GM23338 (cell line): ENCODE results near the gene XXYLT1. TPM values are rescaled to one million over a fixed set of nuclear protein-coding genes. Genes with fewer than 3 reads are reported as not detected.

Experiments
- ATAC-seq: fragments of 200-7000 bp; cut with Tn5 transposase; 3 replicates; pipeline ENCODE4 v1.9.1; 2020
- DNase-seq: peaks from one replicate; pipeline ENCODE4 v3.0.0-alpha.2; 2015; ENCODE audit warnings: low spot score
- H2AFZ ChIP-seq: fragments of 200-600 bp; sonication (generic); 2 replicates; pipeline ENCODE4 v1.8.0; 2016; ENCODE audit warnings: antibody characterized with exemption, mild to moderate bottlenecking, moderate library complexity
- H3F3A ChIP-seq: fragments of 200-600 bp; sonication (generic); replicated peaks from 2 replicates; pipeline ENCODE4 v1.8.0; 2017; ENCODE audit warnings: antibody characterized with exemption, mixed run types, low read depth
- H3K27ac ChIP-seq: fragments of 200-600 bp; sonication (generic); 2 replicates; pipeline ENCODE4 v1.6.1; 2016; ENCODE audit warnings: low read depth
- H3K27me3 ChIP-seq: fragments of 200-600 bp; sonication (generic); 2 replicates; pipeline ENCODE4 v1.8.0; 2016; ENCODE audit warnings: mild to moderate bottlenecking, mixed run types, moderate library complexity; ENCODE audit not compliant: insufficient read depth
- H3K36me3 ChIP-seq: fragments of 200-600 bp; sonication (generic); 2 replicates; pipeline ENCODE4 v1.8.0; 2016; ENCODE audit warnings: mild to moderate bottlenecking; ENCODE audit not compliant: insufficient read depth
- H3K4me1 ChIP-seq: fragments of 200-600 bp; sonication (generic); 2 replicates; pipeline ENCODE4 v1.8.0; 2016; ENCODE audit warnings: mild to moderate bottlenecking, moderate library complexity; ENCODE audit not compliant: insufficient read depth
- H3K4me2 ChIP-seq: fragments of 200-600 bp; sonication (generic); 2 replicates; pipeline ENCODE4 v1.7.1; 2017; ENCODE audit warnings: mixed run types
- H3K4me3 ChIP-seq: fragments of 200-600 bp; sonication (generic); 2 replicates; pipeline ENCODE4 v1.6.1; 2016; ENCODE audit warnings: mixed run types
- H3K79me2 ChIP-seq: fragments of 200-600 bp; sonication (generic); replicated peaks from 2 replicates; pipeline ENCODE4 v1.8.0; 2017; ENCODE audit warnings: mild to moderate bottlenecking; ENCODE audit not compliant: insufficient read depth
- H3K9me2 ChIP-seq: fragments of 200-600 bp; sonication (generic); 2 replicates; pipeline ENCODE4 v1.8.0; 2017; ENCODE audit not compliant: insufficient read depth
- H4K20me1 ChIP-seq: fragments of 200-600 bp; sonication (generic); replicated peaks from 2 replicates; pipeline ENCODE4 v1.8.0; 2017; ENCODE audit warnings: mild to moderate bottlenecking; ENCODE audit not compliant: insufficient read depth
- H3K27ac Mint-ChIP-seq: 2 replicates; pipeline ENCODE4 v1.8.0; 2020; ENCODE audit warnings: inconsistent platforms, mild to moderate bottlenecking, moderate library complexity, mixed read lengths
- H3K27me3 Mint-ChIP-seq: 3 replicates; pipeline ENCODE4 v1.8.0; 2022; ENCODE audit warnings: low read depth, mild to moderate bottlenecking, moderate library complexity, mixed read lengths, inconsistent platforms; ENCODE audit not compliant: insufficient read depth, poor library complexity
- H3K36me3 Mint-ChIP-seq: 3 replicates; pipeline ENCODE4 v1.8.0; 2021; ENCODE audit warnings: low read depth, mild to moderate bottlenecking, inconsistent platforms, moderate library complexity, mixed read lengths
- H3K4me1 Mint-ChIP-seq: 3 replicates; pipeline ENCODE4 v1.8.0; 2020; ENCODE audit warnings: mild to moderate bottlenecking, inconsistent platforms, mixed read lengths
- H3K4me3 Mint-ChIP-seq: 3 replicates; pipeline ENCODE4 v1.8.0; 2021; ENCODE audit warnings: moderate library complexity, mild to moderate bottlenecking, inconsistent platforms, mixed read lengths
- H3K9me3 Mint-ChIP-seq: 3 replicates; pipeline ENCODE4 v1.8.0; 2020; ENCODE audit warnings: moderate library complexity, mild to moderate bottlenecking, inconsistent platforms, mixed read lengths
- CREB1 ChIP-seq: fragments of 250-450 bp; sonication (Bioruptor Pico); IDR thresholded peaks from 2 replicates; pipeline ENCODE4 v1.5.0; 2020; ENCODE audit warnings: low read depth, mild to moderate bottlenecking, moderate library complexity
- EZH2 ChIP-seq: fragments of 200-600 bp; sonication (generic); IDR thresholded peaks from one replicate; pipeline ENCODE4 v1.8.0; 2017; ENCODE audit warnings: antibody characterized with exemption, mild to moderate bottlenecking, low read depth; ENCODE audit not compliant: unreplicated experiment
- EZH2phosphoT487 ChIP-seq: fragments of 200-600 bp; sonication (generic); IDR thresholded peaks from one replicate; pipeline ENCODE4 v1.8.1; 2018; ENCODE audit warnings: antibody characterized with exemption; ENCODE audit not compliant: unreplicated experiment
- NANOG ChIP-seq: IDR thresholded peaks from 2 replicates; pipeline ENCODE4 v1.6.1; 2016; ENCODE audit warnings: antibody characterized with exemption, borderline replicate concordance
- POLR2AphosphoS5 ChIP-seq: IDR thresholded peaks from 2 replicates; pipeline ENCODE4 v1.6.1; 2016; ENCODE audit warnings: antibody characterized with exemption, low read depth
- STAT1 ChIP-seq: IDR thresholded peaks from one replicate; pipeline ENCODE4 v1.6.1; 2016; ENCODE audit warnings: antibody characterized with exemption; ENCODE audit not compliant: unreplicated experiment
- ZNF114 ChIP-seq: fragments of 250-450 bp; sonication (Bioruptor Pico); IDR thresholded peaks from 2 replicates; pipeline ENCODE4 v1.5.0; 2020; ENCODE audit warnings: mild to moderate bottlenecking, moderate library complexity
- ZNF331 ChIP-seq: fragments of 250-450 bp; sonication (Bioruptor Pico); IDR thresholded peaks from 2 replicates; pipeline ENCODE4 v1.5.0; 2020; ENCODE audit warnings: low read depth, mild to moderate bottlenecking, moderate library complexity
- polyA plus RNA-seq: library from polyadenylated mRNA; unstranded; fragments of >200 nt; fragmentation: Nextera tagmentation; extraction: Ambion mirVana; gene quantifications from 2 replicates; pipeline ENCODE4 v1.2.1, GENCODE V29; 2016
- total RNA-seq: library from RNA; depleted of rRNA; stranded (reverse); fragments of >200 nt; shearing (Covaris generic); gene quantifications from 2 replicates; pipeline ENCODE4 v1.2.3, GENCODE V29; 2014
- TF ChIP-seq, protein P1 (sequence below): fragments of 250-450 bp; sonication (Bioruptor Pico); IDR thresholded peaks from 2 replicates; pipeline ENCODE4 v1.5.0; 2020; ENCODE audit warnings: mild to moderate bottlenecking, moderate library complexity
- TF ChIP-seq, protein P2 (sequence below): IDR thresholded peaks from 2 replicates; pipeline ENCODE4 v1.6.1; 2016; ENCODE audit warnings: antibody characterized with exemption

The XXYLT1 gene
- total and polyA plus RNA-seq, 2 experiments from 2014 or later, result 13.5 to 34.8 TPM

DNA sequence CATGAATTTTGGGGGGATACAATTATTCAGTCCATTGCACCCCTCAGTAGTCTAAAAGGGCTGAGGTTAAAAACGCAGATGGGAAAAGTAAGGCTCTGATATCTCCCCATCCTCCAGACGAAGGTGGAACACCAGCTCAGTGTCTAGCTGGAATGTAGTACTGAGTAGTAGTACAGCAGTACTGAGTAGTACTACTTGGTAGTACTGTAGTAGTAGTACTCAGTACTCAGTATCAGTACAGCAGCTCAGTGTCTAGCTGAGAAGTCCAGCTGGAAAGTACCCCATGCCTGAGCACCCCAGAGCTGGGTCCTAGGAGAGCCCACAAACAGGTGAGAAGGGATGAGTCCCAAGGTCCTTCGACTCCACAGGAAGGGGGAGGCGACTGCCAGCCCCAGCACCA, 148.7 kb downstream of the XXYLT1 start:
- Mint-ChIP-seq H3K27ac (no peak overlapping the region), H3K9me3 (no peaks in the 10 kb centered on the region), H3K36me3 (no peaks in the 10 kb centered on the region), H3K27me3 (peaks cover 7% of the 10 kb centered on the region), H3K4me3 (no peak overlapping the region), H3K4me1 (peaks cover 41% of the 10 kb centered on the region)
- Histone ChIP-seq H3K9me2 (no peaks in the 10 kb centered on the region), H3K27me3 (no peaks in the 10 kb centered on the region), H3K4me3 (no peak overlapping the region), H3K4me2 (no peak overlapping the region), H3K79me2 (peaks cover 12% of the 10 kb centered on the region), H3K27ac (no peak overlapping the region), H3F3A (no peaks in the 10 kb centered on the region), H2AFZ (no peak overlapping the region), H3K4me1 (peaks cover 18% of the 10 kb centered on the region), H3K36me3 (no peaks in the 10 kb centered on the region), H4K20me1 (no peaks in the 10 kb centered on the region)
- no peak for TF ChIP-seq EZH2phosphoT487
- no peak for TF ChIP-seq ZNF114
- TF ChIP-seq, protein P1, sequence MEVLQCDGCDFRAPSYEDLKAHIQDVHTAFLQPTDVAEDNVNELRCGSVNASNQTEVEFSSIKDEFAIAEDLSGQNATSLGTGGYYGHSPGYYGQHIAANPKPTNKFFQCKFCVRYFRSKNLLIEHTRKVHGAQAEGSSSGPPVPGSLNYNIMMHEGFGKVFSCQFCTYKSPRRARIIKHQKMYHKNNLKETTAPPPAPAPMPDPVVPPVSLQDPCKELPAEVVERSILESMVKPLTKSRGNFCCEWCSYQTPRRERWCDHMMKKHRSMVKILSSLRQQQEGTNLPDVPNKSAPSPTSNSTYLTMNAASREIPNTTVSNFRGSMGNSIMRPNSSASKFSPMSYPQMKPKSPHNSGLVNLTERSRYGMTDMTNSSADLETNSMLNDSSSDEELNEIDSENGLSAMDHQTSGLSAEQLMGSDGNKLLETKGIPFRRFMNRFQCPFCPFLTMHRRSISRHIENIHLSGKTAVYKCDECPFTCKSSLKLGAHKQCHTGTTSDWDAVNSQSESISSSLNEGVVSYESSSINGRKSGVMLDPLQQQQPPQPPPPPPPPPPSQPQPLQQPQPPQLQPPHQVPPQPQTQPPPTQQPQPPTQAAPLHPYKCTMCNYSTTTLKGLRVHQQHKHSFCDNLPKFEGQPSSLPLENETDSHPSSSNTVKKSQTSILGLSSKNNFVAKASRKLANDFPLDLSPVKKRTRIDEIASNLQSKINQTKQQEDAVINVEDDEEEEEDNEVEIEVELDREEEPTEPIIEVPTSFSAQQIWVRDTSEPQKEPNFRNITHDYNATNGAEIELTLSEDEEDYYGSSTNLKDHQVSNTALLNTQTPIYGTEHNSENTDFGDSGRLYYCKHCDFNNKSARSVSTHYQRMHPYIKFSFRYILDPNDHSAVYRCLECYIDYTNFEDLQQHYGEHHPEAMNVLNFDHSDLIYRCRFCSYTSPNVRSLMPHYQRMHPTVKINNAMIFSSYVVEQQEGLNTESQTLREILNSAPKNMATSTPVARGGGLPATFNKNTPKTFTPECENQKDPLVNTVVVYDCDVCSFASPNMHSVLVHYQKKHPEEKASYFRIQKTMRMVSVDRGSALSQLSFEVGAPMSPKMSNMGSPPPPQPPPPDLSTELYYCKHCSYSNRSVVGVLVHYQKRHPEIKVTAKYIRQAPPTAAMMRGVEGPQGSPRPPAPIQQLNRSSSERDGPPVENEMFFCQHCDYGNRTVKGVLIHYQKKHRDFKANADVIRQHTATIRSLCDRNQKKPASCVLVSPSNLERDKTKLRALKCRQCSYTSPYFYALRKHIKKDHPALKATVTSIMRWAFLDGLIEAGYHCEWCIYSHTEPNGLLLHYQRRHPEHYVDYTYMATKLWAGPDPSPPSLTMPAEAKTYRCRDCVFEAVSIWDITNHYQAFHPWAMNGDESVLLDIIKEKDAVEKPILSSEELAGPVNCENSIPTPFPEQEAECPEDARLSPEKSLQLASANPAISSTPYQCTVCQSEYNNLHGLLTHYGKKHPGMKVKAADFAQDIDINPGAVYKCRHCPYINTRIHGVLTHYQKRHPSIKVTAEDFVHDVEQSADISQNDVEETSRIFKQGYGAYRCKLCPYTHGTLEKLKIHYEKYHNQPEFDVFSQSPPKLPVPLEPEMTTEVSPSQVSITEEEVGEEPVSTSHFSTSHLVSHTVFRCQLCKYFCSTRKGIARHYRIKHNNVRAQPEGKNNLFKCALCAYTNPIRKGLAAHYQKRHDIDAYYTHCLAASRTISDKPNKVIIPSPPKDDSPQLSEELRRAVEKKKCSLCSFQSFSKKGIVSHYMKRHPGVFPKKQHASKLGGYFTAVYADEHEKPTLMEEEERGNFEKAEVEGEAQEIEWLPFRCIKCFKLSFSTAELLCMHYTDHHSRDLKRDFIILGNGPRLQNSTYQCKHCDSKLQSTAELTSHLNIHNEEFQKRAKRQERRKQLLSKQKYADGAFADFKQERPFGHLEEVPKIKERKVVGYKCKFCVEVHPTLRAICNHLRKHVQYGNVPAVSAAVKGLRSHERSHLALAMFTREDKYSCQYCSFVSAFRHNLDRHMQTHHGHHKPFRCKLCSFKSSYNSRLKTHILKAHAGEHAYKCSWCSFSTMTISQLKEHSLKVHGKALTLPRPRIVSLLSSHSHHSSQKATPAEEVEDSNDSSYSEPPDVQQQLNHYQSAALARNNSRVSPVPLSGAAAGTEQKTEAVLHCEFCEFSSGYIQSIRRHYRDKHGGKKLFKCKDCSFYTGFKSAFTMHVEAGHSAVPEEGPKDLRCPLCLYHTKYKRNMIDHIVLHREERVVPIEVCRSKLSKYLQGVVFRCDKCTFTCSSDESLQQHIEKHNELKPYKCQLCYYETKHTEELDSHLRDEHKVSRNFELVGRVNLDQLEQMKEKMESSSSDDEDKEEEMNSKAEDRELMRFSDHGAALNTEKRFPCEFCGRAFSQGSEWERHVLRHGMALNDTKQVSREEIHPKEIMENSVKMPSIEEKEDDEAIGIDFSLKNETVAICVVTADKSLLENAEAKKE (CRISPR knock-in tag), result no peak
- no peak for TF ChIP-seq POLR2AphosphoS5
- TF ChIP-seq EZH2, result no peak
- TF ChIP-seq, protein P2, sequence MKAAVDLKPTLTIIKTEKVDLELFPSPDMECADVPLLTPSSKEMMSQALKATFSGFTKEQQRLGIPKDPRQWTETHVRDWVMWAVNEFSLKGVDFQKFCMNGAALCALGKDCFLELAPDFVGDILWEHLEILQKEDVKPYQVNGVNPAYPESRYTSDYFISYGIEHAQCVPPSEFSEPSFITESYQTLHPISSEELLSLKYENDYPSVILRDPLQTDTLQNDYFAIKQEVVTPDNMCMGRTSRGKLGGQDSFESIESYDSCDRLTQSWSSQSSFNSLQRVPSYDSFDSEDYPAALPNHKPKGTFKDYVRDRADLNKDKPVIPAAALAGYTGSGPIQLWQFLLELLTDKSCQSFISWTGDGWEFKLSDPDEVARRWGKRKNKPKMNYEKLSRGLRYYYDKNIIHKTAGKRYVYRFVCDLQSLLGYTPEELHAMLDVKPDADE, result no peak
- TF ChIP-seq CREB1 (CRISPR knock-in tag), result no peak
- TF ChIP-seq STAT1, result no peak
- no peak for TF ChIP-seq ZNF331 (CRISPR knock-in tag)
- TF ChIP-seq NANOG, result no peak
- DNase-seq (no peak), ATAC-seq (no peak)
